GM18507 (cell line): ENCODE results near the gene STPG2.
"Not testable (repeated sequence)": the region's sequence is repeated elsewhere in the genome, so short reads cannot be mapped to it uniquely, and the experiment has no call there.

ENCODE experiments used
- DNase-seq: peaks from one replicate; pipeline ENCODE4 v3.0.0; 2011; ENCODE audit warnings: low read depth; ENCODE audit not compliant: insufficient read length; ENCODE audit errors: extremely low spot score
- FAIRE-seq: peaks from 2 replicates; lab custom pipeline; 2011; peaks lifted over from hg19 to GRCh38; lab: Jason Lieb, UNC

STPG2 gene

GRCh38 chr4:97577004-97577403, 566.3 kb downstream of the STPG2 start:
- no peak for FAIRE-seq
- DNase-seq = no peak

- FAIRE-seq = no peak
- DNase-seq = no peak
Observed at GRCh38 chr4:97560009-97560408, 583.3 kb downstream of the STPG2 start.

- FAIRE-seq (no peak), DNase-seq (no peak)
Observed at GRCh38 chr4:97558204-97558778, 585.0 kb downstream of the STPG2 start.

GRCh38 chr4:97550637-97551036, 592.6 kb downstream of the STPG2 start:
- not testable (repeated sequence) for FAIRE-seq, DNase-seq

- FAIRE-seq (no peak), DNase-seq (no peak)
Observed at GRCh38 chr4:97548943-97549583, 594.2 kb downstream of the STPG2 start.

GRCh38 chr4:97548186-97548585, 595.1 kb downstream of the STPG2 start:
- no peak for DNase-seq
- no peak for FAIRE-seq

- FAIRE-seq (no peak), DNase-seq (no peak)
Observed at GRCh38 chr4:97531351-97531750, 611.9 kb downstream of the STPG2 start.

GRCh38 chr4:97530676-97531075, 612.6 kb downstream of the STPG2 start:
- no peak for FAIRE-seq
- DNase-seq = no peak

- DNase-seq (no peak), FAIRE-seq (no peak)
Observed at GRCh38 chr4:97525236-97525635, 618.0 kb downstream of the STPG2 start.

- no peak for DNase-seq
- FAIRE-seq = no peak
Observed at GRCh38 chr4:97517939-97518338, 625.3 kb downstream of the STPG2 start.

GRCh38 chr4:97513917-97514316, 629.4 kb downstream of the STPG2 start:
- DNase-seq (no peak), FAIRE-seq (no peak)
